Keratinocyte (primary cell): ENCODE measurements around the gene PITPNM3. TPM values are rescaled to one million over a fixed set of nuclear protein-coding genes. Genes with fewer than 3 reads are reported as not detected.
"Not testable (repeated sequence)": the region's sequence is repeated elsewhere in the genome, so short reads cannot be mapped to it uniquely, and the experiment has no call there.

ENCODE experiments used
- DNase-seq: peaks from one replicate; pipeline ENCODE4 v3.0.0-alpha.2; 2011; ENCODE audit warnings: low read depth, missing footprints, low spot score
- FAIRE-seq: peaks from 2 replicates; lab custom pipeline; 2011; peaks lifted over from hg19 to GRCh38; lab: Jason Lieb, UNC
- H2AFZ ChIP-seq: 2 replicates; pipeline ENCODE4 v1.6.0; 2012; ENCODE audit warnings: low read length, control low read depth, inconsistent platforms; ENCODE audit not compliant: control insufficient read depth
- H3K27ac ChIP-seq: 2 replicates; pipeline ENCODE4 v1.5.1; 2011; ENCODE audit warnings: low read length; ENCODE audit not compliant: control insufficient read depth, insufficient read depth
- H3K27me3 ChIP-seq: 3 replicates; pipeline ENCODE4 v1.6.0; 2011; ENCODE audit warnings: low read length; ENCODE audit not compliant: control insufficient read depth, insufficient read depth; ENCODE audit errors: extremely low read depth
- H3K36me3 ChIP-seq, 2 experiments: 2 replicates in 1 of 2; 3 replicates in 1 of 2; pipeline ENCODE4 v1.5.1; 2011; ENCODE audit warnings: low read length in 2 of 2, mild to moderate bottlenecking in 1 of 2; ENCODE audit not compliant: control insufficient read depth in 2 of 2, insufficient read depth in 2 of 2; ENCODE audit errors: extremely low read depth in 1 of 2
- H3K4me1 ChIP-seq: 3 replicates; pipeline ENCODE4 v1.5.1; 2011; ENCODE audit warnings: low read length; ENCODE audit not compliant: control insufficient read depth, insufficient read depth; ENCODE audit errors: extremely low read depth
- H3K4me2 ChIP-seq: 3 replicates; pipeline ENCODE4 v1.6.0; 2011; ENCODE audit warnings: low read depth, low read length; ENCODE audit not compliant: control insufficient read depth, insufficient read depth; ENCODE audit errors: extremely low read depth
- H3K4me3 ChIP-seq, 3 experiments: fragments of 200-600 bp in 1 of 3; sonication (generic) in 1 of 3; 2 replicates in 2 of 3; 3 replicates in 1 of 3; pipeline ENCODE4 v1.5.1; 2011 to 2016; ENCODE audit warnings: low read length in 3 of 3, mild to moderate bottlenecking in 3 of 3, control low read depth in 2 of 3, inconsistent platforms in 1 of 3, low read depth in 1 of 3, mixed read lengths in 1 of 3, mixed run types in 1 of 3, moderate library complexity in 1 of 3; ENCODE audit not compliant: control insufficient read depth in 2 of 3, insufficient read depth in 2 of 3; ENCODE audit errors: extremely low read depth in 1 of 3
- H3K79me2 ChIP-seq: 2 replicates; pipeline ENCODE4 v1.6.0; 2012; ENCODE audit warnings: low read length; ENCODE audit not compliant: control insufficient read depth, insufficient read depth
- H3K9ac ChIP-seq: 3 replicates; pipeline ENCODE4 v1.6.0; 2011; ENCODE audit warnings: low read length; ENCODE audit not compliant: control insufficient read depth, insufficient read depth; ENCODE audit errors: extremely low read depth
- H3K9me1 ChIP-seq: 3 replicates; pipeline ENCODE4 v1.6.0; 2011; ENCODE audit warnings: low read length; ENCODE audit not compliant: control insufficient read depth, insufficient read depth; ENCODE audit errors: extremely low read depth
- H3K9me3 ChIP-seq: 2 replicates; pipeline ENCODE4 v1.5.1; 2012; ENCODE audit warnings: low read depth, low read length; ENCODE audit not compliant: control insufficient read depth
- H4K20me1 ChIP-seq: 3 replicates; pipeline ENCODE4 v1.6.0; 2011; ENCODE audit warnings: low read length; ENCODE audit not compliant: control insufficient read depth, insufficient read depth; ENCODE audit errors: extremely low read depth
- EZH2 ChIP-seq: IDR thresholded peaks from one replicate; pipeline ENCODE4 v1.6.1; 2012; ENCODE audit warnings: inconsistent platforms, mild to moderate bottlenecking, low read length, moderate library complexity
- dilution Hi-C: fragments of 300-500 bp; cut with MboI; formaldehyde crosslinking; loops from one replicate; pipeline ENCODE4 v1.7.0; 2020; ENCODE audit warnings: low sequenced_read_pairs; ENCODE audit not compliant: extremely low pct_ligation_motif_present
- polyA plus RNA-seq, 5 experiments: library from polyadenylated mRNA; depleted of rRNA in 3 of 5; stranded (reverse) in 3 of 5; stranded (forward) in 1 of 5; unstranded in 1 of 5; fragments of >200 nt; gene quantifications; 1 replicate in 1 of 5; 2 replicates in 3 of 5; 3 replicates in 1 of 5; pipeline versions ENCODE4 v1.2.1 to v1.2.3, GENCODE V29; 2011 to 2012; ENCODE audit warnings: missing spikeins in 2 of 5, low read depth in 1 of 5, low replicate concordance in 1 of 5
- TF ChIP-seq, protein P1 (sequence below), 3 experiments: IDR thresholded peaks in 1 of 3; conservative IDR thresholded peaks in 1 of 3; optimal IDR thresholded peaks in 1 of 3; 2 replicates in 2 of 3; 3 replicates in 1 of 3; pipeline versions ENCODE3 to v1.5.1; 2011; ENCODE audit warnings: low read length in 3 of 3, mild to moderate bottlenecking in 3 of 3, moderate library complexity in 2 of 3, control low read depth in 1 of 3, inconsistent platforms in 1 of 3; ENCODE audit not compliant: insufficient read depth in 2 of 3; ENCODE audit errors: extremely low read depth in 1 of 3

PITPNM3 gene
- polyA plus RNA-seq, 1 donor (not counting 4 experiments of a cell fraction or from before 2014, with no cell fraction given) = 7.7 TPM

DNA sequence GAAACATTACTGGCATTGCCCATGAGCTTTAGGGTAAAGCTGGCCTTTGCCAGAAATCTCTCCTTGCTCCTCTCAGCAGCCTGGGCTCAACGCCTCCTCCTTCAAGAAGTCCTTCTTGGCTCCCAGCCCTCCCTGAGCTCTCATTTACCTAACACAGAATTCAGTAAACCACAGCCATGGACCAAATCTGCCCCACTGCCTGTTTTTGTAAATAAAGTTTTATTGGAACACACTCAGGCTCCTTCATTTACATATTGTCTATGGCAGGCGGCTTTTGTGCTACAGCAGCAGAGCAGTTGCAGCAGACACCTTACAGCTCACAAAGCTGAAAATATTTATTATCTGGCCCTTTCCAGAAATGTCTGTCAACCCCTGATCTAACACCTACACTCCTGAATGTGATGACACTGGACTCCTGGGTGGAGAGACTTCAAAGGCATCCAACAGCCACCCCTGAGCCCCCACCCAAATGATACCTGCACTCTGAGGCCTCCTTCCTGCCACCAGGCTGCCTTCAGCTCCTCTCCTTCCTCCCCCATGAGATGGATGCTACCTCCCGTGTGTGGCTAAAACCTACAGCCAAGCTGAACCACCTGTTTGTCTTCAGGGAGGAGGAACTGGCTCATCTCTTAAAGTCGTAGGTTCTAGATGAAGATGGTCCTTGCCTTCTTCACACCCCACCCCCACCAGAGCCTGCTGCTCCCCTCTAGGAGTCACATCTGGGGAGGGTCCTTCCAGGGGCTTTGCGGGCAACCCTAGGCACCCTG lies 70.5 kb downstream of the PITPNM3 start:
- no peaks in the 10 kb centered on the region for H3K9me3 ChIP-seq
- FAIRE-seq (no peak), DNase-seq (no peak)
- no peak overlapping the region for H2AFZ ChIP-seq
- H3K4me2 ChIP-seq = no peak overlapping the region
- H3K4me1 ChIP-seq = no peaks in the 10 kb centered on the region
- no peaks in the 10 kb centered on the region for H3K79me2 ChIP-seq
- peaks cover 4% of the 10 kb centered on the region in 2 experiments for H3K36me3 ChIP-seq
- TF ChIP-seq EZH2 = no peak
- TF ChIP-seq, protein P1, sequence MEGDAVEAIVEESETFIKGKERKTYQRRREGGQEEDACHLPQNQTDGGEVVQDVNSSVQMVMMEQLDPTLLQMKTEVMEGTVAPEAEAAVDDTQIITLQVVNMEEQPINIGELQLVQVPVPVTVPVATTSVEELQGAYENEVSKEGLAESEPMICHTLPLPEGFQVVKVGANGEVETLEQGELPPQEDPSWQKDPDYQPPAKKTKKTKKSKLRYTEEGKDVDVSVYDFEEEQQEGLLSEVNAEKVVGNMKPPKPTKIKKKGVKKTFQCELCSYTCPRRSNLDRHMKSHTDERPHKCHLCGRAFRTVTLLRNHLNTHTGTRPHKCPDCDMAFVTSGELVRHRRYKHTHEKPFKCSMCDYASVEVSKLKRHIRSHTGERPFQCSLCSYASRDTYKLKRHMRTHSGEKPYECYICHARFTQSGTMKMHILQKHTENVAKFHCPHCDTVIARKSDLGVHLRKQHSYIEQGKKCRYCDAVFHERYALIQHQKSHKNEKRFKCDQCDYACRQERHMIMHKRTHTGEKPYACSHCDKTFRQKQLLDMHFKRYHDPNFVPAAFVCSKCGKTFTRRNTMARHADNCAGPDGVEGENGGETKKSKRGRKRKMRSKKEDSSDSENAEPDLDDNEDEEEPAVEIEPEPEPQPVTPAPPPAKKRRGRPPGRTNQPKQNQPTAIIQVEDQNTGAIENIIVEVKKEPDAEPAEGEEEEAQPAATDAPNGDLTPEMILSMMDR (optimal IDR thresholded peaks at IDR 0.05 in 1 of 3, IDR thresholded peaks at IDR 0.05 in 1 of 3, conservative IDR thresholded peaks at IDR 0.05 in 1 of 3; ENCODE audit: extremely low read depth in 1 of 3, insufficient read depth in 2 of 3, low read length in 3 of 3) = no peak
- dilution Hi-C loops = no loop called here
- no peaks in the 10 kb centered on the region for H3K9me1 ChIP-seq
- H3K4me3 ChIP-seq = no peak overlapping the region
- no peak overlapping the region for H3K9ac ChIP-seq
- H4K20me1 ChIP-seq = no peaks in the 10 kb centered on the region
- no peaks in the 10 kb centered on the region for H3K27me3 ChIP-seq
- H3K27ac ChIP-seq = no peak overlapping the region

DNA sequence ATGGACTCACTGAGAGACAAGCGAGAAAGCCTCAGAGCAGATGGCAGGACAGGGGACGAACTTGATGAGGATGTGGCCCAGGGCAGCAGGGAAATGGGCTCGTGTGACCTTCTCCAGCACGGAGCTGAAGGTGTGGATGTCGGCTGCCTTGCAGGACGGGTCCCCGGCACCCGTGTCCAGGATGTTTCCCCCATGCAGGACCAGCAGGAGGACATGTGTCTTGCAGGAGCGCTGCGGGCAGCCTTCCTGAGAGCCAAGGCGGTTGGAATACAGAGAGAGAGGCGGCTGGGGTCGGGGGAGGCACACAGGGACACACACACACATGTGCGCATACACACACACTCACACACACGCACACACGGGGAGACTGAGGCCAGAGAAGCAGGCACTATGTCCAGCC lies 72.8 kb downstream of the PITPNM3 start:
- H3K4me2 ChIP-seq = no peak overlapping the region
- dilution Hi-C loops = no loop called here
- no peak overlapping the region for H2AFZ ChIP-seq
- H3K9me1 ChIP-seq = no peaks in the 10 kb centered on the region
- DNase-seq = no peak
- no peaks in the 10 kb centered on the region for H3K79me2 ChIP-seq
- H3K9ac ChIP-seq = no peak overlapping the region
- peaks cover 4% of the 10 kb centered on the region in 2 experiments for H3K36me3 ChIP-seq
- no peak overlapping the region for H3K4me3 ChIP-seq
- H3K27me3 ChIP-seq = no peaks in the 10 kb centered on the region
- TF ChIP-seq, protein P1 (optimal IDR thresholded peaks at IDR 0.05 in 1 of 3, IDR thresholded peaks at IDR 0.05 in 1 of 3, conservative IDR thresholded peaks at IDR 0.05 in 1 of 3; ENCODE audit: extremely low read depth in 1 of 3, insufficient read depth in 2 of 3, low read length in 3 of 3) = no peak
- no peak for TF ChIP-seq EZH2
- H3K27ac ChIP-seq = no peak overlapping the region
- H3K4me1 ChIP-seq = no peaks in the 10 kb centered on the region
- no peak for FAIRE-seq
- H4K20me1 ChIP-seq = no peaks in the 10 kb centered on the region
- no peaks in the 10 kb centered on the region for H3K9me3 ChIP-seq

DNA sequence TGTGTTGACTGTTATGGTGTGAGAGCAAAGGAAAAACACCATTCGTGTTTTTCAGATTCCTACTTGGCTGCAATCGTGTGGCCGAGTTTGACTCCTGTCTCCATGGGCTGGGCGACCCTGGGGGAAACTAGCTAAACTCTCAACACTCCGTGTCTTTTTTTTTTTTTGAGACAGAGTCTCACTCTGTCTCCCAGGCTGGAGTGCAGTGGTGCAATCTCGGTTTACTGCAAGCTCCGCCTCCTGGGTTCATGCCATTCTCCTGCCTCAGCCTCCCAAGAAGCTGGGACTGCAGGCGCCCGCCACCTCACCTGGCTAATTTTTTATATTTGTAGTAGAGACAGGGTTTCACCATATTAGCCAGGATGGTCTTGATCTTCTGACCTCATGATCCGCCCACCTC lies 73.6 kb downstream of the PITPNM3 start:
- H3K4me3 ChIP-seq, H3K4me1 ChIP-seq, H3K9me3 ChIP-seq, DNase-seq, FAIRE-seq, H3K9ac ChIP-seq, H3K27ac ChIP-seq, H4K20me1 ChIP-seq, H3K9me1 ChIP-seq, H3K27me3 ChIP-seq, H3K79me2 ChIP-seq, H2AFZ ChIP-seq, dilution Hi-C loops, H3K4me2 ChIP-seq, H3K36me3 ChIP-seq: not testable (repeated sequence)
